ENCODE results near the gene AFF4. TPM values are rescaled to one million over a fixed set of nuclear protein-coding genes. Genes with fewer than 3 reads are reported as not detected.
"Not testable (repeated sequence)": the region's sequence is repeated elsewhere in the genome, so short reads cannot be mapped to it uniquely, and the experiment has no call there.

Gene AFF4
- total RNA-seq, 1 experiment from 2014 or later = 38.6 TPM

DNA sequence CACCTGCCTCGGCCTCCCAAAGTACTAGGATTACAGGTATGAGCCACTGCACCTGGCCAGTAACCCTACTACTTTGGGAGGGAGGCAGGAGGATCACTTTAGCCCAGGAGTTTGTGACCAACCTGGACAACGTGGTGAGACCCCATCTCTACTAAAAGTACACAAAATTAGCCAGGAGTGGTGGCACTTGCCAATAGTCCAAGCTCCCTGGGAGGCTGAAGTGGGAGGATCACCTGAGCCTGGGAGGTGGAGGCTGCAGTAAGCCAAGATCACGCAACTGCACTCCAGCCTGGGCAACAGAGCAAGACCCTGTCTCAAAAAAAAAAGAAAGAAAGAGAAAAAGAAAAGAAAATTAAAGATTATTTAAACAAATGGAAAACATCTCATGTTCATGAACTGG is 107.4 kb downstream of the AFF4 start:
- POLR2A ChIA-PET = no interaction called here
- RAD21 ChIA-PET (ENCODE audit: low non-redundant PET in 1 of 2, low total read pairs in 2 of 2, uncharacterized antibody in 2 of 2, unreplicated experiment in 2 of 2) = no interaction called here
- DNase-seq (ENCODE audit: low read depth, low spot score) = no peak

DNA sequence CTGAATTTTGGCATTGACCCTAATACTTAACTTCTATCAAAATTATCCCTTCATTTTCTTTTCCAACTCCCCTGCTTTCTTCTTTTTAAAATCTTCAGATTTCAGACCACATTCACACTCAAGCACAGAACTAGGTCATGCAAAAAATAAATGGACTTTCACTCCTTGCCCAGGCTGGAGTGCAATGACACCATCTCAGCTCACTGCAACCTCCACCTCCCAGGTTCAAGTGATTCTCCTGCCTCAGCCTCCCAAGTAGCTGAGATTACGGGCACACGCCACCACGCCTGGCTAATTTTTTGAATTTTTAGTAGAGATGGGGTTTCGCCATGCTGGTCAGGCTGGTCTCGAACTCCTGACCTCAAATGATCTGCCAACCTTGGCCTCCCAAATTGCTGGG is 108.4 kb downstream of the AFF4 start:
- CTCF ChIA-PET; DNase-seq (ENCODE audit: low read depth, low spot score): not testable (repeated sequence)

More for the DNA sequence above, 107.4 kb downstream of the AFF4 start:
- H4K20me1 ChIP-seq (ENCODE audit: insufficient read depth) = no peaks in the 10 kb centered on the region
- intact Hi-C loops (cut with micrococcal nuclease) = no loop called here
- no peaks in the 10 kb centered on the region for H3K9me3 ChIP-seq (ENCODE audit: control insufficient read depth in 1 of 2, insufficient read depth in 1 of 2, low read depth in 1 of 2, low read length in 2 of 2)
- H3K9me2 ChIP-seq (ENCODE audit: insufficient read depth) = no peaks in the 10 kb centered on the region
- H3K4me3 ChIP-seq (replicated peaks in 1 of 2; ENCODE audit: low read depth in 1 of 2, low read length in 2 of 2) = no peak overlapping the region
- H3K79me2 ChIP-seq (ENCODE audit: insufficient read depth, low read length) = no peaks in the 10 kb centered on the region
- no peak for ATAC-seq
- no peak overlapping the region for H3K4me2 ChIP-seq (ENCODE audit: low read length)
- BruUV-seq (replicated peaks) = no TSS peak
- H3K27me3 ChIP-seq (ENCODE audit: insufficient read depth, low read length) = no peaks in the 10 kb centered on the region
- no peaks in the 10 kb centered on the region for H3K36me3 ChIP-seq (ENCODE audit: control insufficient read depth in 1 of 2, insufficient read depth in 2 of 2, low read length in 2 of 2)
- no peak overlapping the region for H3K27ac ChIP-seq (ENCODE audit: low read depth, low read length)
- no peak overlapping the region for H2AFZ ChIP-seq (ENCODE audit: low read depth, low read length, poor library complexity, severe bottlenecking)
- H3K9ac ChIP-seq (ENCODE audit: low read length) = no peak overlapping the region
- H3K4me1 ChIP-seq (ENCODE audit: control insufficient read depth in 1 of 2, insufficient read depth in 2 of 2, low read length in 2 of 2) = no peaks in the 10 kb centered on the region
- no peak for TF ChIP-seq POLR2AphosphoS5 (IDR thresholded peaks at IDR 0.05; ENCODE audit: low read depth, low read length)
- no peak for TF ChIP-seq YY1 (IDR thresholded peaks at IDR 0.05; ENCODE audit: extremely low read depth, insufficient replicate concordance, low read depth, low read length)
- CTCF ChIA-PET = no interaction called here

GRCh38 chr5:132854301-132854700 is 109.1 kb downstream of the AFF4 start:
- H4K20me1 ChIP-seq (ENCODE audit: insufficient read depth) = no peaks in the 10 kb centered on the region
- no peak for DNase-seq (ENCODE audit: low read depth, low spot score)
- no peak overlapping the region for H3K27ac ChIP-seq (ENCODE audit: low read depth, low read length)
- POLR2A ChIA-PET = interaction anchor here (1.3 kb wide), 1 partner anchor 11 kb away, joined by 4 read pairs; no protein-coding TSS in a partner anchor
- intact Hi-C loops (cut with micrococcal nuclease) = no loop called here
- no TSS peak for BruUV-seq (replicated peaks)
- H3K27me3 ChIP-seq (ENCODE audit: insufficient read depth, low read length) = no peaks in the 10 kb centered on the region
- ATAC-seq = no peak
- H3K4me2 ChIP-seq (ENCODE audit: low read length) = no peak overlapping the region
- H3K4me1 ChIP-seq (ENCODE audit: control insufficient read depth in 1 of 2, insufficient read depth in 2 of 2, low read length in 2 of 2) = no peaks in the 10 kb centered on the region
- no peaks in the 10 kb centered on the region for H3K36me3 ChIP-seq (ENCODE audit: control insufficient read depth in 1 of 2, insufficient read depth in 2 of 2, low read length in 2 of 2)
- H3K79me2 ChIP-seq (ENCODE audit: insufficient read depth, low read length) = no peaks in the 10 kb centered on the region
- no peak overlapping the region for H3K9ac ChIP-seq (ENCODE audit: low read length)
- CTCF ChIA-PET = interaction anchor here (1.1 kb wide), 1 partner anchor 10 kb away, joined by 3 read pairs; no protein-coding TSS in a partner anchor
- TF ChIP-seq SRF (IDR thresholded peaks at IDR 0.05; ENCODE audit: low read depth) = no peak
- H3K9me2 ChIP-seq (ENCODE audit: insufficient read depth) = no peaks in the 10 kb centered on the region
- H2AFZ ChIP-seq (ENCODE audit: low read depth, low read length, poor library complexity, severe bottlenecking) = no peak overlapping the region
- H3K4me3 ChIP-seq (replicated peaks in 1 of 2; ENCODE audit: low read depth in 1 of 2, low read length in 2 of 2) = no peak overlapping the region
- no peaks in the 10 kb centered on the region for H3K9me3 ChIP-seq (ENCODE audit: control insufficient read depth in 1 of 2, insufficient read depth in 1 of 2, low read depth in 1 of 2, low read length in 2 of 2)
- RAD21 ChIA-PET (ENCODE audit: low non-redundant PET in 1 of 2, low total read pairs in 2 of 2, uncharacterized antibody in 2 of 2, unreplicated experiment in 2 of 2) = no interaction called here

More for the DNA sequence above, 108.4 kb downstream of the AFF4 start:
- H3K27me3 ChIP-seq (ENCODE audit: insufficient read depth, low read length); intact Hi-C loops (cut with micrococcal nuclease); H3K79me2 ChIP-seq (ENCODE audit: insufficient read depth, low read length); H3K4me1 ChIP-seq (ENCODE audit: control insufficient read depth in 1 of 2, insufficient read depth in 2 of 2, low read length in 2 of 2); H3K36me3 ChIP-seq (ENCODE audit: control insufficient read depth in 1 of 2, insufficient read depth in 2 of 2, low read length in 2 of 2); H3K9me2 ChIP-seq (ENCODE audit: insufficient read depth); ATAC-seq; H3K4me2 ChIP-seq (ENCODE audit: low read length); H3K9me3 ChIP-seq (ENCODE audit: control insufficient read depth in 1 of 2, insufficient read depth in 1 of 2, low read depth in 1 of 2, low read length in 2 of 2); RAD21 ChIA-PET (ENCODE audit: low non-redundant PET in 1 of 2, low total read pairs in 2 of 2, uncharacterized antibody in 2 of 2, unreplicated experiment in 2 of 2); H2AFZ ChIP-seq (ENCODE audit: low read depth, low read length, poor library complexity, severe bottlenecking); H3K27ac ChIP-seq (ENCODE audit: low read depth, low read length); H3K4me3 ChIP-seq (replicated peaks in 1 of 2; ENCODE audit: low read depth in 1 of 2, low read length in 2 of 2); BruUV-seq (replicated peaks); H3K9ac ChIP-seq (ENCODE audit: low read length); H4K20me1 ChIP-seq (ENCODE audit: insufficient read depth): not testable (repeated sequence)
- POLR2A ChIA-PET = interaction anchor here (1.3 kb wide), 1 partner anchor 10 kb away, joined by 4 read pairs; no protein-coding TSS in a partner anchor
